GM19467 (cell line): ENCODE measurements around the gene LGALS7B.
"Not testable (repeated sequence)": the region's sequence is repeated elsewhere in the genome, so short reads cannot be mapped to it uniquely, and the experiment has no call there.

Experiments used
- ATAC-seq: cut with Tn5 transposase; IDR thresholded peaks from one replicate; pipeline ENCODE4 v1.9.1; 2021; ENCODE audit warnings: mild to moderate bottlenecking, moderate library complexity; ENCODE audit not compliant: unreplicated experiment

LGALS7B gene

GRCh38 chr19:38816131-38816750 is 27.2 kb downstream of the LGALS7B start:
- ATAC-seq: no peak

DNA sequence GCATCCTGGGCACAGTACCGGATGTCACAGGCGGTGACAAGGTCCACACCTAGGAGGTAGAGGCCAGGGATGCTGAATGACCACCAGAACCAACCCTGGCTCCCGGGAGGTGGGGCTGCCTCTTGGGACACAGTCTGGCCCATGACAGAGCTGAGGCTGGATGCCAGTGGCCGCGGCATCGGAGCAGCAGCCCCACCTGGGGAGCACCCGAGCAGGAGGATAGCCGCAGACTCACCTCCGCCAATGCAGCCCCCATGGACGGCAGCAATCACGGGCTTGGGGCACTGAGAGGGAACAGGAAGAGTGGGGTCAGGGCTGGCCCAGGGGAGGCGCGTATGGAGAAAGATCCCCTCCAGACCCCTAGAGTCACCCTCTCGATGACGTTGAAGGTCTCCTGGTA is 28.1 kb downstream of the LGALS7B start:
- ATAC-seq: no peak

DNA sequence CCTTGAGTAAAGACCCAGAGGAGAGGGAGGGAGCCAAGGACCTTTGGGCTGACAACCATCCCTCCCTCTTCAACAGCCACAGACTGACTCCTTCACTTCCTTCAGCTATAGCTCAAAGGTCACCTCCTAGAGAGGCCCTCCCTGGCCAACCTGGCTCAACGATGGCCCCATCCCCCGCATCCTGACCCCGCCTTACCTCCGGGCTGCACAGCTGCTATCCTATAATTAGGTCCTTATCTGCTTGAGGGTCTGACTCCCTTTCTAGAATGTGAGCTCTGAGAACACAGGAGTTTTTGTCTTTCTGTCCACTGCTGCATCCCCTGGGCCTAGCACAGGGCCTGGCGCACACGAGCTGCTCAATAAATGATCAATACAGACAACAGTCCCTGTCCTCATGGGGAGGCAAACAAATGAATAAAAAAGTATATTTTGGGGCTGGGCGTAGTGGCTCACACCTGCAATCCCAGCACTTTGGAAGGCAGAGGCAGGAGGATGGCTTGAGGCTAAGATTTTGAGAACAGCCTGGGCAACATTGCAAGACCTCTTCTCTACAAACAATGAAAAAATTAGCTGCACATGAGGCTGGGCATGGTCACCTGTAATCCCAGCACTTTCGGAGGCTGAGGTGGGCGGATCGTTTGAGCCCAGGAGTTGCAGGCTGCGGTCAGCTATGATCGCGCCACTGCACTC is 30.4 kb downstream of the LGALS7B start:
- ATAC-seq: no peak

DNA sequence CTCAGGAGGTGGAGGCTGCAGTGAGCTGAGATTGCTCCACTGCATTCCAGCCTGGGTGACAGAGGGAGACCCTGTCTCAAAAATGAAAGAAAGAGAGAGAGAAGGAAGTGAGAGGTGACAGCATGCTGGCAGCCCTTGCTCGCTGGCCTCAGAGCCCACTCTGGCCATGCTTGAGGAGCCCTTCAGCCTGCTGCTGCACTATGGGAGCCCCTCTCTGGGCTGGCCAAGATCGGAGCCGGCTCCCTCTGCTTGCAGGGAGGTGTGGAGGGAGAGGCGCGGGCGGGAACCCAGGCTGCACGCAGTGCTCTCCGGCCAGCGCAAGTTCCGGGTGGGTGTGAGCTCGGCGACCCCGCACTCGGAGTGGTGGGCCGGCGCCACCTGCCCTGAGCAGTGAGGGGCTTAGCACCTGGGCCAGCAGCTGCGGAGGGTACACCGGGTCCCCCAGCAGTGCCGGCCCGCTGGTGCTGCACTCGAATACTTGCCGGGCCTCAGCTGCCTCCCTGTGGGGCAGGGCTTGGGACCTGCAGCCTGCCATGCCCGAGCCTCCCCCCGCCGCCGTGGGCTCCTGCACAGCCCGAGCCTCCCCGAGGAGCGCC is 32.3 kb downstream of the LGALS7B start:
- ATAC-seq: not testable (repeated sequence)

DNA sequence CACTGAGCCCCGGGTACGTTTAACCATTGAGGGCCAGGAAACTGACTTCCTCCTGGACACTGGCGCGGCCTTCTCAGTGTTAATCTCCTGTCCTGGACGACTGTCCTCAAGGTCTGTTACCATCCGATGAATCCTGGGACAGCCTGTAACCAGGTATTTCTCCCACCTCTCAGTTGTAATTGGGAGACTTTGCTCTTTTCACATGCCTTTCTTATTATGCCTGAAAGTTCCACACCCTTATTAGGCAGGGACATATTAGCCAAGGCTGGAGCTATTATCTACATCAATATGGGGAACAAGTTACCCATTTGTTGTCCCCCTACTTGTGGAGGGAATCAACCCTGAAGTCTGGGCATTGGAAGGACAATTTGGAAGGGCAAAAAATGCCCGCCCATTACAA is 36.9 kb downstream of the LGALS7B start:
- not testable (repeated sequence) for ATAC-seq

DNA sequence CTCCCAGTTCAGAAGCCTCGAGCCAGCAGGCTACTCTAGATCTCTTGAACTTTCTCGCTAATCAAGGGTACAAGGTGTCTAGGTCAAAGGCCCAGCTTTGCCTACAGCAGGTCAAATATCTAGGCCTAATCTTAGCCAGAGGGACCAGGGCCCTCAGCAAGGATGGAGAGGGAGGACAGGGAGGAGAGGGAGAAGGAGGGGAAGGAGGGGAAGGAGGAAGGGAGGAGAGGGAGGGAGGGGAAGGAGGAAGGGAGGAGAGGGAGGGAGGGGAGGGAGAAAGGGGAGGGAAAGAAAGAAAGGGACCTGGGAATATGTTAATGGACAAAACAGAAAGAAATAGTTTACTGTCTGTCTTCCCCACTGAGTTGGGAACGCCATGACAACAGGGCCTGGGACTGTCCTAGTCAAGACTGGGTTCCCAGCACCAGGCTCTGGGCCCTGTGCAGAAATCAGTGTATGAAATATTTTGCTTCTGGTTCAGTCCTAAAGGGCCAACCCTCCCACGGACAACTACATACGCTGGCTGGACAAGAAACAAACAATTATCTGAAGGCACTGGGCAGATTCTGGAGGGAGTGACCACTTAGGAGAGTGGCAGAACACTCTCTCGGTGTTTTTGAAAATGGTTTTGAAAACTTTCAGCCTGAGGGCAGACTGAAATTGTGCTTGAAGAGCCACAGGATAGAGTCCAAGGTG is 38.0 kb downstream of the LGALS7B start:
- ATAC-seq: no peak

GRCh38 chr19:38829203-38829602 is 40.2 kb downstream of the LGALS7B start:
- ATAC-seq: not testable (repeated sequence)

- no peak for ATAC-seq
Observed at GRCh38 chr19:38830039-38830733, 41.2 kb downstream of the LGALS7B start.

DNA sequence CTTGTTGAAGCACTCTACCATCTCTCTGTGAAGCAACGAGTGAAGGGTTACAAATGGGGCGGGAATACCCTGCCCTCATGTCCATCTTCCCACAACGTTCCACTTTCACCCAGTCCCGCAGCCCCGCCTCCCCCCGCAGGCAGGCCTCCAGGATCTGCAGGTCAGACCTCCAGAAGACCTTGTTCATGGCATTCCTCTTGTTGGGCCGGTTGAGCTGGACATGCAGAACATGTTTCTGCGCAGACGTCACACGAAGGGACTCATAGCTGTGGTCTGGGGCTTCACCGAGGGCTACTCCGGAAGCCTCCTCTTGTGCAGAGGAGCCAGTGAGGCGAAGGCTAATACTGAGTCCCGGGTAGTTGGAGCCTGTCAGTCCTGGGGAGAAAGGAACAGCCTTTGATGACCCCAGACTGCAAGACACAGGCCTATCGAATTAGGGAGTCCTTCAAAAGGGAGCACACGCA is 42.2 kb downstream of the LGALS7B start:
- peak; percentile 37 for ATAC-seq

DNA sequence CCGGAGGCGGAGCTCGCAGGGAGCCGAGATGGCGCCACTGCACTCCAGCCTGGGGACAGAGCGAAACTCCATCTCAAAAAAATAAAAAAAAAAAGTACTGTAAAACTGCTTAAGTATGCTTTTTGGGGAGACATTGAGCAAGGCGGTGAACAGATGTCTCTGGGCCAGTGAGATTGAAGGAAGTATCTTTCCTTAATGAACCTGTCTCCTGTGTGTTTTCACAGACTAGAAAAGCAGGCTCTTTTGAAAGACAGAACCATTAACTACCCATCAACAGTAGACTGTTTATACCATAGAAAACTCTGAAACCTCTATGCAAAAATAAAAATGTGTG is 44.1 kb downstream of the LGALS7B start:
- no peak for ATAC-seq

DNA sequence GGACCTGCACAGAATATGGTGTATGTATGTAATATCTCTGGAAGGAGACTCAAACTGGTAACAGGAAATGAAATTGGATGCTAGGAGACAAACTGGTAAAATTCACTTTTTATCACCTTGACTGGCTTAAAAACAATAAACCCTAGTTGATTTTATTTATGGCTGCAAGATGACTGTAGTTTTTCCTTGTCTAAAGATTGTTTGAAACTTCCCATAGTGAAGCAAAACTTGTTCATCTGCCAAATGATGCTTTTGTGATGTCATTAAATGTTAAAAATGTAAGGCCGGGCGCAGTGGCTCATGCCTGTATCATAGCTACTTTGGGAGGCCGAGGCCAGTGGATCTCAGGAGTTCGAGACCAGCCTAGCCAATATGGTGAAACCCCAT is 45.1 kb downstream of the LGALS7B start:
- no peak for ATAC-seq

- ATAC-seq: no peak
Observed at GRCh38 chr19:38834590-38834989, 45.6 kb downstream of the LGALS7B start.

GRCh38 chr19:38836159-38836982 is 47.4 kb downstream of the LGALS7B start:
- no peak for ATAC-seq

DNA sequence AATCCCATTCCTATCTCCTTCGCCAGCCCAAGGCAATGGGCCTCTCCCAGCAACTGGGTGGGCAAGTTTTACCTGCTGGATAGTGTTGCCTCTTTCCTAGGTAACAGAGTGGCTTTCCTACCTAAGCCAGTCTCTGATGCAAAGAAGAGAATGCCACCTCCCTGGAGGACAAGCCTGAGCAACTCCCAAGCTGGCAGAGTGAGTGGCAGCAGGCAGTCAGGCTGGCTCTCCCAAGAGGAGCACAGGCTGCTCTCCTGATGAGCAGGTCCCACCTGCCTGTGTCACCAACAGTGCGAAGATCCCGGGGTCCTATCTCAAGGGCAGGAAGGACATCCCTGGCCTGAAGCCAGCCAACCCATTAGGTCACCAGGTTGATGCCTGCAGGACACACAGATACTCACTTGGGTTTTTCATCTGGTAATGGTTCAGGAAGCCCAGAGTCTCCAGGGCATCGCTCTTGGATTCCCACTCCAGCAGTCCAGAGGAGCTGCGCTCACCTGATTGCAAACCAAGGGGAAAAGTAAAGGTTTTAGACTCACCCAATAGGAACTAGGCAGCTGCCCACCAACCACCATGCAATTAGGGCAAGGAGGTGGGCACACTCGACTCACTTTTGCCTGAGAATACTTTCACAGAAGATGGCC is 48.1 kb downstream of the LGALS7B start:
- no peak for ATAC-seq

DNA sequence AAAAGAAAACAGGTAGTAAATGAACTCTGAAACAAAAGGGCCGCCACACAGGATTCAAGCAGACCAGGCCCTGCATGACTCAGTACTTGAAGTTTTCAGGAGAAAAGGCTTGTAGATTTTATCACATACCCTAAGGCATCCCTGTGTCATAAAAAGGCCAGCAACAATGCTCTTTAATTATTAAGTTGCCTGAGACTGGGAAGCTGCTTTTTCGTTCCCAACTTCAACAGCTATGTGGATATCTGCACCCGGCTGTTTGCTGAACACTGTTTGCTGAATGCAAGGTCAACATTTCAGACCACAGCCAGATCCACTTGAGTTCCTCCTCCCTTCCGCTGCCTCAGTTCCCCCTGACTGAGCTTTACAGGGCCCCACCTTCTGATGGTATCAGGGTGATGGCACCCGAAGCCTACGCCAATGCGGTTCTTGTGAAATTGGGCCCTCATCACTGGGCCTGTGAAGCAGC is 48.7 kb downstream of the LGALS7B start:
- ATAC-seq: no peak

GRCh38 chr19:38838208-38838985 is 49.4 kb downstream of the LGALS7B start:
- no peak for ATAC-seq

GRCh38 chr19:38838986-38839761 is 50.2 kb downstream of the LGALS7B start:
- no peak for ATAC-seq
